ENCODE data around the gene NANOS1.

The NANOS1 gene

GRCh38 chr10:119045561-119045960 lies 16.0 kb downstream of the NANOS1 start:
- intact Hi-C loops (cut with DNase I), result no loop called here

GRCh38 chr10:119049361-119049760 lies 19.8 kb downstream of the NANOS1 start:
- DNase-seq, result no peak
- intact Hi-C loops (cut with DNase I), result no loop called here

More at GRCh38 chr10:119045561-119045960, 16.0 kb downstream of the NANOS1 start:
- no peak for DNase-seq

GRCh38 chr10:119049777-119050176 lies 20.3 kb downstream of the NANOS1 start:
- no peak for DNase-seq
- intact Hi-C loops (cut with DNase I), result no loop called here

GRCh38 chr10:119051775-119052174 lies 22.3 kb downstream of the NANOS1 start:
- intact Hi-C loops (cut with DNase I), result no loop called here
- peak in 1 of 42 donors; percentile 12 for DNase-seq

- intact Hi-C loops (cut with DNase I), result no loop called here
- DNase-seq, result no peak
Measured at GRCh38 chr10:119055472-119055871, 26.0 kb downstream of the NANOS1 start.

GRCh38 chr10:119058010-119058409 lies 28.5 kb downstream of the NANOS1 start:
- intact Hi-C loops (cut with DNase I), result no loop called here

GRCh38 chr10:119059557-119059956 lies 30.0 kb downstream of the NANOS1 start:
- no peak for DNase-seq
- intact Hi-C loops (cut with DNase I), result no loop called here

More at GRCh38 chr10:119058010-119058409, 28.5 kb downstream of the NANOS1 start:
- DNase-seq, result peak in 9 of 42 donors; percentile 8 to 55 (median 14)

GRCh38 chr10:119060107-119060506 lies 30.6 kb downstream of the NANOS1 start:
- intact Hi-C loops (cut with DNase I), result no loop called here
- no peak for DNase-seq

GRCh38 chr10:119061352-119061751 lies 31.8 kb downstream of the NANOS1 start:
- DNase-seq, result no peak
- intact Hi-C loops (cut with DNase I), result no loop called here

GRCh38 chr10:119061926-119062325 lies 32.4 kb downstream of the NANOS1 start:
- intact Hi-C loops (cut with DNase I), result no loop called here
- DNase-seq, result no peak

- intact Hi-C loops (cut with DNase I), result no loop called here
- no peak for DNase-seq
Measured at GRCh38 chr10:119070395-119071165, 41.1 kb downstream of the NANOS1 start.

- no peak for DNase-seq
- intact Hi-C loops (cut with DNase I), result no loop called here
Measured at GRCh38 chr10:119073584-119073983, 44.1 kb downstream of the NANOS1 start.

GRCh38 chr10:119078422-119079179 lies 49.1 kb downstream of the NANOS1 start:
- no peak for DNase-seq
- intact Hi-C loops (cut with DNase I), result no loop called here

- intact Hi-C loops (cut with DNase I), result loop anchor here (2.0 kb wide), 1 partner anchor 23 kb away; no protein-coding TSS in a partner anchor
Measured at GRCh38 chr10:119079599-119080520, 50.3 kb downstream of the NANOS1 start.

GRCh38 chr10:119080521-119081259 lies 51.2 kb downstream of the NANOS1 start, which contains the start of gene EIF3A:
Gene EIF3A, minus strand, starts transcription at chr10:119080817. Its CDS starts 141 bp downstream, at chr10:119080676.
- peak; percentile 77 to 97 (median 92) for DNase-seq
- intact Hi-C loops (cut with DNase I), result loop anchor here (2.0 kb wide), 1 partner anchor 22 kb away; no protein-coding TSS in a partner anchor

More at GRCh38 chr10:119079599-119080520, 50.3 kb downstream of the NANOS1 start:
- peak in 39 of 42 donors; percentile 21 to 78 (median 56) for DNase-seq
